Panc1 (cell line): Measurements from ENCODE around the gene CATSPERE. TPM values are rescaled to one million over a fixed set of nuclear protein-coding genes. Genes with fewer than 3 reads are reported as not detected.

Source experiments
- ATAC-seq: fragments of 200-7000 bp; cut with Tn5 transposase; 2 replicates; pipeline ENCODE4 v1.9.1; 2020; ENCODE audit warnings: mild to moderate bottlenecking, moderate library complexity
- BruUV-seq: library from RNA; stranded (reverse); fragments of 400-500 nt; replicated peaks from 2 replicates; lab custom pipeline; 2021; lab: Mats Ljungman, UMichigan
- CTCF ChIA-PET: fragments of 300-600 bp; sonication (Branson Sonifier 250); formaldehyde crosslinking; loops from one replicate; lab custom pipeline; 2022; ENCODE audit warnings: antibody characterized with exemption; lab: Charles Lee
- POLR2A ChIA-PET: fragments of 300-600 bp; sonication (Branson Sonifier 250); formaldehyde crosslinking; loops from one replicate; lab custom pipeline; 2022; ENCODE audit warnings: antibody characterized with exemption; lab: Charles Lee
- DNase-seq: peaks from one replicate; pipeline ENCODE4 v3.0.0-alpha.2; 2010; ENCODE audit warnings: low read depth, low spot score
- H3K27ac ChIP-seq: 2 replicates; pipeline ENCODE4 v1.5.1; 2011; ENCODE audit warnings: mild to moderate bottlenecking, low read length, inconsistent platforms
- H3K27me3 ChIP-seq: fragments of 200-500 bp; sonication (Bioruptor generic); 2 replicates; pipeline ENCODE4 v1.6.0; 2014; ENCODE audit warnings: low read length, inconsistent platforms; ENCODE audit not compliant: control insufficient read depth, insufficient read depth
- H3K36me3 ChIP-seq: fragments of 200-500 bp; sonication (Bioruptor generic); 2 replicates; pipeline ENCODE4 v1.5.1; 2014; ENCODE audit warnings: inconsistent platforms, mild to moderate bottlenecking, low read length, moderate library complexity; ENCODE audit not compliant: control insufficient read depth, insufficient read depth
- H3K4me1 ChIP-seq: 2 replicates; pipeline ENCODE4 v1.5.1; 2011; ENCODE audit warnings: inconsistent platforms, mild to moderate bottlenecking, low read length, moderate library complexity; ENCODE audit not compliant: control insufficient read depth, insufficient read depth
- H3K4me3 ChIP-seq, 2 experiments: 2 replicates each; pipeline ENCODE4 v1.5.1; 2011 to 2012; ENCODE audit warnings: low read depth in 2 of 2, low read length in 2 of 2, mild to moderate bottlenecking in 2 of 2, inconsistent platforms in 1 of 2, moderate library complexity in 1 of 2
- H3K9me3 ChIP-seq: fragments of 200-500 bp; sonication (Bioruptor generic); 2 replicates; pipeline ENCODE4 v1.5.1; 2014; ENCODE audit warnings: low read depth, mild to moderate bottlenecking, inconsistent platforms, low read length, moderate library complexity; ENCODE audit not compliant: control insufficient read depth, insufficient read depth
- POLR2AphosphoS5 ChIP-seq: IDR thresholded peaks from 2 replicates; pipeline ENCODE4 v1.6.1; 2012; ENCODE audit warnings: mild to moderate bottlenecking, low read depth, low read length, moderate library complexity
- REST ChIP-seq, 2 experiments: IDR thresholded peaks; 2 replicates each; pipeline ENCODE4 v1.6.1; 2011 to 2012; ENCODE audit warnings: low read depth in 2 of 2, control low read depth in 1 of 2, low read length in 1 of 2, mild to moderate bottlenecking in 1 of 2, moderate library complexity in 1 of 2; ENCODE audit not compliant: insufficient read depth in 1 of 2
- SIN3A ChIP-seq: IDR thresholded peaks from 2 replicates; pipeline ENCODE4 v1.6.1; 2012; ENCODE audit warnings: low read depth, mild to moderate bottlenecking, low read length, moderate library complexity, borderline replicate concordance; ENCODE audit not compliant: insufficient read depth
- TCF7L2 ChIP-seq: IDR thresholded peaks from 2 replicates; pipeline ENCODE4 v1.6.1; 2011; ENCODE audit warnings: mild to moderate bottlenecking, low read depth, low read length, inconsistent platforms
- in situ Hi-C: cut with HindIII; loops from 2 replicates; pipeline ENCODE4 v1.10.0; 2016; ENCODE audit warnings: low sequenced_read_pairs, low pct_unique_long_range_greater_than_20kb
- intact Hi-C: fragments of 100-400 bp; cut with micrococcal nuclease; formaldehyde crosslinking; loops from one replicate; pipeline ENCODE4 v1.10.0; 2022; ENCODE audit not compliant: unreplicated experiment
- total RNA-seq: library from RNA; stranded (reverse); gene quantifications from one replicate; pipeline ENCODE4 v1.2.1, GENCODE V29; 2021; ENCODE audit not compliant: unreplicated experiment
- TF ChIP-seq, protein P1 (sequence below): fragments of 450-650 bp; IDR thresholded peaks from 2 replicates; pipeline ENCODE4 v1.5.1; 2017; ENCODE audit warnings: mild to moderate bottlenecking

CATSPERE gene
- total RNA-seq, 1 experiment from 2014 or later, result 0.31 TPM

DNA sequence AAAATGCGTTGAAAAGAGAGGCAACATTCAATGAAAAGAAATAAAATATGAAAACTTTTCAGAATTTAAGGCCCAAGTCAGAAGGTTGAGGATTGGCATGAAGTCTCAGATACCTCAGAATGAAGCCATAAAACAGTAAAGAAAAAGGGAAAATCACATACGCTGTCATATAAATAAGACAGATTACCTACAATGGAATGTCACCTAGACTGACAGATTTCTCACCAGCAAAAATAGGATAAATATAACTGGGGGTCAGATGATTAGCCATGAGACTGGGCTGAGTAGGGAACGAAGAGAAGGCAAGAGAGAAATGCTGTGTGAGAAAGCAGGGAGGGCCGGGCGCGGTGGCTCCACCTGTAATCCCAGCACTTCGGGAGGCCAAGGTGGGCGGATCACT, 140.3 kb downstream of the CATSPERE start:
- intact Hi-C loops (no loop called here), in situ Hi-C loops (no loop called here)
- CTCF ChIA-PET, result no interaction called here
- Histone ChIP-seq H3K4me1 (peaks cover 5% of the 10 kb centered on the region; the same call in 1 of the 2 replicates), H3K4me3 (no peak overlapping the region), H3K9me3 (no peaks in the 10 kb centered on the region), H3K36me3 (no peaks in the 10 kb centered on the region), H3K27ac (no peak overlapping the region), H3K27me3 (no peaks in the 10 kb centered on the region)
- POLR2A ChIA-PET, result no interaction called here
- no TSS peak for BruUV-seq
- no peak for DNase-seq
- no peak for ATAC-seq
- TF ChIP-seq TCF7L2, result no peak
- no peak for TF ChIP-seq SIN3A
- TF ChIP-seq POLR2AphosphoS5, result no peak
- no peak for TF ChIP-seq REST (IDR thresholded peaks at IDR 0.05; ENCODE audit: insufficient read depth in 1 of 2, low read depth in 2 of 2, low read length in 1 of 2)
- TF ChIP-seq, protein P1, sequence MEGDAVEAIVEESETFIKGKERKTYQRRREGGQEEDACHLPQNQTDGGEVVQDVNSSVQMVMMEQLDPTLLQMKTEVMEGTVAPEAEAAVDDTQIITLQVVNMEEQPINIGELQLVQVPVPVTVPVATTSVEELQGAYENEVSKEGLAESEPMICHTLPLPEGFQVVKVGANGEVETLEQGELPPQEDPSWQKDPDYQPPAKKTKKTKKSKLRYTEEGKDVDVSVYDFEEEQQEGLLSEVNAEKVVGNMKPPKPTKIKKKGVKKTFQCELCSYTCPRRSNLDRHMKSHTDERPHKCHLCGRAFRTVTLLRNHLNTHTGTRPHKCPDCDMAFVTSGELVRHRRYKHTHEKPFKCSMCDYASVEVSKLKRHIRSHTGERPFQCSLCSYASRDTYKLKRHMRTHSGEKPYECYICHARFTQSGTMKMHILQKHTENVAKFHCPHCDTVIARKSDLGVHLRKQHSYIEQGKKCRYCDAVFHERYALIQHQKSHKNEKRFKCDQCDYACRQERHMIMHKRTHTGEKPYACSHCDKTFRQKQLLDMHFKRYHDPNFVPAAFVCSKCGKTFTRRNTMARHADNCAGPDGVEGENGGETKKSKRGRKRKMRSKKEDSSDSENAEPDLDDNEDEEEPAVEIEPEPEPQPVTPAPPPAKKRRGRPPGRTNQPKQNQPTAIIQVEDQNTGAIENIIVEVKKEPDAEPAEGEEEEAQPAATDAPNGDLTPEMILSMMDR, result no peak

- in situ Hi-C loops (no loop called here), intact Hi-C loops (loop anchor here (1.0 kb wide), 1 partner anchor 194 kb away; no protein-coding TSS in a partner anchor)
- Histone ChIP-seq H3K4me3 (no peak overlapping the region), H3K9me3 (no peaks in the 10 kb centered on the region), H3K27me3 (no peaks in the 10 kb centered on the region), H3K27ac (no peak overlapping the region), H3K36me3 (no peaks in the 10 kb centered on the region), H3K4me1 (peaks cover 5% of the 10 kb centered on the region; the same call in 1 of the 2 replicates)
- ATAC-seq (no peak), DNase-seq (no peak)
- no TSS peak for BruUV-seq
- CTCF ChIA-PET, result interaction anchor here (0.7 to 1.0 kb wide), 3 partner anchors 23 to 193 kb away, joined by 3 to 7 read pairs (median 3); no protein-coding TSS in a partner anchor
- no peak for TF ChIP-seq TCF7L2
- TF ChIP-seq REST (IDR thresholded peaks at IDR 0.05; ENCODE audit: insufficient read depth in 1 of 2, low read depth in 2 of 2, low read length in 1 of 2), result no peak
- TF ChIP-seq POLR2AphosphoS5, result no peak
- no peak for TF ChIP-seq SIN3A
- TF ChIP-seq, protein P1, result peak; percentile 79
- POLR2A ChIA-PET, result interaction anchor here (0.6 kb wide), 1 partner anchor 18 kb away, joined by 4 read pairs; no protein-coding TSS in a partner anchor
These were observed 142.4 kb downstream of the CATSPERE start for GRCh38 chr1:244603498-244603897.
